ENCODE measurements around the gene CTXND1.

CTXND1 gene

DNA sequence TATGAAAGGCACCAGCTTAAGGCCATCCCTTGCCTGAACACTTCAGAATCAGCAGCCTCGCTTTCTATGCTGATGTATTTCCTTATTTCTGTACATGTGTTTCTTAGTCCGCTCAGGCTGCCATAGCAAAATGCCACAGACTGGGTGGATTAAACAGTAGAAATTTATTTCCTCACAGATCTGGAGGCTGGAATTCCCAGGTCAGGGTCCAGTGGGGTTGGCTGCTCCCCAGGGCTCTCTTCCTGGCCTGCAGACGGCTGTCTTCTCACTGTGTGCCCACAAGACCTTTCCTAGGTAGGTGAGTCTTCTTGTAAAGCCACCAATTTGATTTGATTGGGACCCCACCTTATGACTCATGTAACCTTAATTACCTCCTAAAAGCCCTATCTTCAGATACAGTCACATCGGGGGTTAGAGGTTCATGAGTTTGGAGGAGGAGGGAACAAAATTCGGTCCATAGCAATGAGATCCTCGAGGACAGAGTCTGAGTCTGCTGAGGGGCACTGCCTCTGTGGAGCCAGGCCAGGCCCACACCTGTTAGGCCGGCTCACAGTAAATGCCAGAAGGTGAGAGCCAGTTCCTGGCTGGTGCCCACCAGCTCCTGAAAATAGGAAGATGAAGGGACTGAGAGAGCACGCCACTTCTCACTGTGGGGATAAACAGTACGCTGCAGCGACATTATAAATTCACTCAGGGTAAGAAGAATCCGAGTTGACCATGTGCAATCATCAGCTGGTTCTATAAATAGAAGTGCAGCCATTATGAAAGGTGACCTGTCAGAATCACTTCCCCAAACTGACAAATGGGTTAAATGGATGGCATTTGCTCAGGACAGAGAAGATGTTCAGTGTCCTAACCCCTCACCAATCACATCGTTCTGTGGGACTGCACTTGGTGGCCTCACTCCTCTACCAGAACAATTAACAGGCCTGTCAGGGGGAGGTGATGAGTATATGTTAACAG lies 41.1 kb downstream of the CTXND1 start:
- DNase-seq, result no peak

DNA sequence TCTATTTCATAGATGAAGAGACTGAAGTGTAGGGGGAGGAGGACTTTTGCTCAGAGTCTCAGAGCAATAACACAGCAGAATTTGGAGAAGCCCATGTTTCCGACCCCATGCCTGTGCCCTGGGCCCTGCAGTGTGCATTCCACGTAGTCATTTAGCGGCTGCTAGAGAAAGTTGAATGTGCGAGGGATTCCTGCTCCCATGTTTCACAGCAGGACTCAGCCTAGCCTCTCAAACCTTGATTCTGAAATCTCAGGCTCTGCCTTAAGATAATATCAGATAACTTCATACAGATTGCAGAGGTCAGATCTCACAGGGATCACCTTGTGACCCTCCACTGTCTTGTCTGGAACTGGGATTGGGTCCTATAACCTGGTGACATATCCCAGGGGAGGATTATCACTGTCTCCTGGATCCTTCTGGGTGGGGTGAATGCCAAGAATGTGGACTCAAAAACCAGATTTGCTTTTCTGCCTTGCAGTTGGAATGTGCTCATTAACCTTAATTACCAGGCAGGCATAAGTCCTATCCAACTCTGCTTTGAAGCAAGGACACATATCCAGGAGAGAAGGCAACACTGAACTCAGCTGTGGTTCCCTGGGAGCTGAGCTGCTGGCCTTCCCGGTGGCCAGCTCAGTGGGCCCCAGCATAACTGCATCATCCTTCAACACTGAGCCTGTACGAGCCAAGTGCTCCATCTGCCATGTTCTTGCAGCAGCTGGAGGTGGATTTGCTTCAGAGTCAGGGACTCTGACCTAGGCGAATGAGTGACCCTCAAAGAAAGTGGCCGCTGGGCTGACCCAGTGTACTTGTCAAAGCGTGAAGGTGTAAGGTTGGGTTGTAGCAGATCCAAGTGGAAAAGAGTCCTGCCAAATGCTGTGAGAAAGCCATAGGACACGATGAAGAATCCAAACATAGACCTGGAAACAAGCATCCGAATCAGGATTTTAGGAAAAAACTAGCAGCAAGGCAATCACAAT lies 43.0 kb downstream of the CTXND1 start:
- no peak for DNase-seq

GRCh38 chr15:80207887-80208286 lies 44.1 kb downstream of the CTXND1 start:
- DNase-seq, result no peak

- DNase-seq, result no peak
These were observed 47.8 kb downstream of the CTXND1 start for GRCh38 chr15:80204231-80204630.

DNA sequence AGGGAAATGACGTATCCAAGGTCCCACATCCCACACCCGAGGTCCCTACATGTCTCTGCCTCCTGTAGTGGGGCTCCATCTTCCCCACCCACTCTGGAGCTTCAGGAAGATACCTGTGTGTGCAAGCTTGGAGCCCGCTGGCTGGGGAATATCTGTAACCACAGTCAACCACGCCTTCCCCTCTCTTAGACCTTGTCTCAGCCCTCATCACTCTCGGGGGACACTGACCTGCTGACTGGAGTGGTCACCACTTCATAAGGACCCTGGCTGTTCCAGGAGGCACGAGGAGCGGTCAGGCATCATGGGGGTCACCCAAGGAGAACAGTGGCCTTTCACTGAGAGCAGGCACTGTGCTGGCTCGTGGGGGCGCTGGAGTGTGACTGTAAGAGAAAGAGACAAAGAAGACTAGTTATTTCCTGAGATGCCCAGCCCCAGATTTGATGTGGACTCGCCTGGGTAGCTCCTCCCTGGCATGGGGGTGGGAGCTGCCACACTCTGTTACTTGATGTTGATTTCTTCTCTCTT lies 48.6 kb downstream of the CTXND1 start:
- no peak for DNase-seq

GRCh38 chr15:80202641-80203360 lies 49.2 kb downstream of the CTXND1 start:
- no peak for DNase-seq

GRCh38 chr15:80202016-80202315 lies 50.0 kb downstream of the CTXND1 start:
- DNase-seq, result no peak

GRCh38 chr15:80201256-80202015 lies 50.6 kb downstream of the CTXND1 start:
- no peak for DNase-seq

- no peak for DNase-seq
These were observed 52.1 kb downstream of the CTXND1 start for GRCh38 chr15:80199869-80200268.

DNA sequence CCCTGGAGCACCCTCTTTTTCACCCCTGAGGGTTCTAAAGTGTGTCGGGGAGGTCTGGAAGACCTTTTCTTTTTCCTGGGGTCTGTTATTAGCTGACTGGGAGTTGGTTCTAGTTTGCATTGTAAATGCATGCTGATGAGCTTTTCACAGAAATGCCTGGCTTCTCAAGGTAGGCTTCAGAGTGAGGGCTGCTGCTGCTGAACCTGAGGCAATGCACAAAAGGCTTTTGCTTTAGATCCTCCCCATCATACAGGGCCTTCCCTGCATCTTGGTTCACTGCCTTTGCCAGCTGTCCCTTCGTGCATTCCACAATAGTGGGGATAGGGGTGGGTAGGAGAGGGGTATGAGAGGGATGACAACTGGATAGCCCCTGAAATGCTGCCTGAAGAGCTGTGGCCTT lies 52.6 kb downstream of the CTXND1 start:
- DNase-seq, result no peak

DNA sequence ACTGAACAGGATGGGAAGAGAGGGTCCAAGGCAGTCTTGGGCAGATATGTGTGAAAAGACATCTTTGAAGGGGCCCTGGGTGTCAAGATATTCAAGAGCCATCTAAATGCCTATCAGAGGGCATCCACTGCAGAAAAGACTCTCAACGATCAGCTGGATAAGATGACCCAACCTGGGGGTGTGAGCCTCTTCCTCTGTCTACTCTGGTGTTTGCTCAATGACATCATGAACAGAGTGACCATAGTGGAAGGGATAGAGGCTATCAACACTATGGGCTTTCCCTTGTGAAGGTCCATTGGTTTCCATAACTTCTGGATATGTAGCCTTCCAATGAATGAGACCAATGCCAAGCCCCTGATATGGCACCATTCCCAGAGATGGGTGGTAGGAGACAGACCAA lies 57.1 kb downstream of the CTXND1 start:
- no peak for DNase-seq

- DNase-seq, result no peak
These were observed 57.8 kb downstream of the CTXND1 start for GRCh38 chr15:80194186-80194585.

- no peak for DNase-seq
These were observed 60.0 kb downstream of the CTXND1 start for GRCh38 chr15:80191897-80192595.

- DNase-seq, result no peak
These were observed 60.8 kb downstream of the CTXND1 start for GRCh38 chr15:80191198-80191597.

DNA sequence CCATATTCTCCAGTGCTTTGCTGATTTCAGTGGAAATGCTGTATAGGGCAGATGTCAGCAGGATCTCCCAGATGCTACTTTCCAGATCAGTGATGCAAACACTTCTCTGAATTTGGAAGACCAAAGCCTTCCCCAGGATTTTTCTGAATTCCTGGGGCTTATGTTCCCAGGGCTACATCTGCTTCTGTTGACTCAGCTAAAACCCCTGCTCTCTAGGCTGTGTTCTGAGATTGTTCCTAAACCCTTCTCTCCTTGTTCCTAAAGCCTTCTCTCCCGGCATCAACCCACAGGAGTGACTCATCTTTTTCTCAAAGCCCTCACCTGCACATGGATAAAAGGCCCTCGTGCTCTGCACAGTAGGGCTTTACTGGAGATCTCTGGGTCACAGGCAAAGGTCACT lies 63.8 kb downstream of the CTXND1 start:
- no peak for DNase-seq

DNA sequence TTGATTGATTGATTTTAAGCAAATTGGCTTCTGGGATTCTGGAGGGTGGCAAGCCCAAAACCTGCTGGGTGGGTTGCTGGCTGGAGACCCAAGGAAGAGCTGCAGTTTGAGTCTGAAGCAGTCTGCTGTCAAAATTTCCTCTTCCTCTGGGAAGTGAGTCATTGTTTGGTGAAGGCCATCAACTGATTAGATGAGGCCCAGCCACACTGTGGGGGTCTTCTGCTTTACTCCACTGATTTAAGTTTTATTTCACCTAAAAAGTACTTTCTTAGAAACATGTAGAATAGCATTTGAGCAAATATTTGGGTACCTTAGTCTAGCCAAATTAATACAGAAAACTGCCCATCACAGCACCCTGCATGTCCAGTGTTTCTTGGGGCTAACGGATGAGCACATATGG lies 65.4 kb downstream of the CTXND1 start:
- no peak for DNase-seq

- DNase-seq, result no peak
These were observed 65.9 kb downstream of the CTXND1 start for GRCh38 chr15:80186066-80186465.

GRCh38 chr15:80185152-80185551 lies 66.9 kb downstream of the CTXND1 start:
- DNase-seq, result no peak

GRCh38 chr15:80184554-80184953 lies 67.5 kb downstream of the CTXND1 start:
- no peak for DNase-seq

GRCh38 chr15:80183886-80184285 lies 68.1 kb downstream of the CTXND1 start:
- no peak for DNase-seq
